HG02943 (cell line): ENCODE measurements around the gene GAK.
"Not testable (repeated sequence)": the region's sequence is repeated elsewhere in the genome, so short reads cannot be mapped to it uniquely, and the experiment has no call there.

Experiments used
- ATAC-seq: cut with Tn5 transposase; IDR thresholded peaks from one replicate; pipeline ENCODE4 v1.9.1; 2021; ENCODE audit warnings: mild to moderate bottlenecking, low read depth, moderate library complexity; ENCODE audit not compliant: unreplicated experiment

Gene GAK

GRCh38 chr4:931960-932712 is at the start of gene GAK, which contains the start of gene TMEM175:
Gene GAK (minus strand): TSS chr4:932316. CDS start chr4:932187, 129 bp downstream.
Gene TMEM175 (plus strand): TSS chr4:932460. CDS start chr4:947740, 15,280 bp downstream.
- peak; percentile 80 for ATAC-seq

GRCh38 chr4:978957-979701 is 47.0 kb upstream of the GAK start:
- no peak for ATAC-seq

- not testable (repeated sequence) for ATAC-seq
These were observed 43.9 kb upstream of the GAK start for GRCh38 chr4:976016-976415.

- ATAC-seq, result no peak
These were observed 42.6 kb upstream of the GAK start for GRCh38 chr4:974668-975067.

GRCh38 chr4:973431-974397 is 41.6 kb upstream of the GAK start, which contains the start of gene DGKQ:
Gene DGKQ (minus strand): TSS chr4:973569. CDS start chr4:973482, 87 bp downstream.
- ATAC-seq, result peak; percentile 59

GRCh38 chr4:972651-973424 is 40.7 kb upstream of the GAK start:
- ATAC-seq, result peak; percentile 33

GRCh38 chr4:971666-972500 is 39.8 kb upstream of the GAK start:
- no peak for ATAC-seq

GRCh38 chr4:970854-971520 is 38.9 kb upstream of the GAK start:
- no peak for ATAC-seq

- no peak for ATAC-seq
These were observed 38.1 kb upstream of the GAK start for GRCh38 chr4:970046-970745.

GRCh38 chr4:968621-969394 is 36.7 kb upstream of the GAK start:
- no peak for ATAC-seq

GRCh38 chr4:968221-968620 is 36.1 kb upstream of the GAK start:
- ATAC-seq, result no peak

- ATAC-seq, result no peak
These were observed 35.3 kb upstream of the GAK start for GRCh38 chr4:967113-968104.

GRCh38 chr4:966266-967112 is 34.4 kb upstream of the GAK start:
- no peak for ATAC-seq

- no peak for ATAC-seq
These were observed 33.6 kb upstream of the GAK start for GRCh38 chr4:965766-966134.
